HG03280 (cell line): ENCODE measurements around the gene HAUS3.

ENCODE experiments used
- ATAC-seq: cut with Tn5 transposase; IDR thresholded peaks from one replicate; pipeline ENCODE4 v1.9.1; 2021; ENCODE audit warnings: mild to moderate bottlenecking, moderate library complexity; ENCODE audit not compliant: unreplicated experiment

Gene HAUS3

GRCh38 chr4:2241410-2242353, at the start of gene HAUS3, which contains the start of gene POLN:
TSS of gene HAUS3 (minus strand) at chr4:2242121. CDS start at chr4:2240946, 1,175 bp downstream.
TSS of gene POLN (minus strand) at chr4:2242121. CDS start at chr4:2229231, 12,890 bp downstream.
- ATAC-seq, result peak; percentile 91

DNA sequence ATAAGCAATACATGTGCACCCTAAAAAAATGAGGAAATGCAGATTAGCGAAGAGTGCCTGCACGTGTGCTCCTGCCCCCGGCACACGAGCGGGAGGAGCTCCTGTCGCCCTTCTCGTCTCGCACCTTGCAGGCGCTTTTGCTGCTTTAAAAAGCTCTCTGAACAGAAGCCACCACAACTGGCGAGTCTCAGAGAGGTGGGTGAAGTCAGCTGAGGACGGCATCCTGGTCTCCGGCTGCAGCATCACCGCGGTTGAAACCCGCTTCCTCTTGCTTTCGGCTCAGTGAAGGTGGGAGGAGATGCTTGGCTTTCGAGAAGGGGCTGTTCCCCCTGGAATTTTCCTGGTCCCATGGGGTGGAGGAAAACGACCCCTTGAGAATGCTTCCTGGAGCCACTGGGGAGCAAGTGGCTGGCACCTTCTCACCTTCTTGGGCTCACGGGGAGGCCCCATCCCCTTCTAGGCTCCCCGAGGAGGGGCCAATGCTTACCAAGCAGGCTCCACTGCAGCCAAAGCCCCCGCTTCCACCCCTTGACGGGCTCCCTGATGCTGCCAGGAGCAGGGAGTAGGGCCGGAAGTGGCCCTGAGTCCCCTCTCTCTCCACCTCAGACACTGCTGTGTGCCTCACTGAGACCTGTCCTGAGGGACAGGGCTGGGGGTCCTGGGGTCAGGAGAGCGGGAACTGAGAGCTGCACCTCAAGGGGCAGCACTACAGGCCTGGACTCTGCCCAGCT, 49.2 kb upstream of the HAUS3 start:
- ATAC-seq, result no peak

DNA sequence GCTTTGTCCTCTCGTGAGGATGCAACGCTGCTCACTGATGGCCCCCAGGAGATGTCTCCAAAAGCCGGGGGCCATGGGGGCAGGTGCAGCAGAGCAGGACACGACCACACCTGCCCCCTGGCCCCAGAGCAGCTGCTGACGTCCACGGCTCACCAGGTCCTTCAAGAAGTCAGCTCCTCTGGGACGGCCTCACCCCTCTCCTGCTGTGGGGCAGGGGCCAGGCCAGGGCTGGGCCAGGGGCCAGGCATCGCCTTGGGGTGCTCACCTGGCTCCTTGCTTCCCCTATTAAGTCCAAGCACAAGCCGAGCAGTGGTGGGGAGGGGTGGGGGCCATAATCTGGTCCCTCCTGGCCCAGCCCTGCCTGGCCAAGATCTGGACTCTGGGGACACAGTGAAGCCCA, 48.6 kb upstream of the HAUS3 start:
- ATAC-seq, result no peak

DNA sequence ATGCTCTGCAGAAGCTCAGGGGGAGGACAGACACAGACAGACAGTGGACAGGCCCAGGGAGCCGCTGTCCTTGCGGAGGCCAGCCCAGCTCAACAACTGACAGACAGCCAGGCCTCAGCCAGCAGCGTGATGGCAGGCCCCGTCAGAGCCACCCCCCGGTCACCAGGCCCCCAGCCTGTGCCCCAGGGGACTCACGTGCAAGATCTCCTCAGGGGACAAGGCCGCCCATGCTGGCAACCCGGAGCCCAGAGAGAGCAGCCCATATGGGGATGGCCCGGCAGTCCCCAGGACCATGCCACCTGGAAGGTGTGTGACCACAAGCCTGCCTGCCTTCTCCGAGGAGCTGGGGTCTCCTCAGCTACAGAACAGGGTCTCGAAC, 48.0 kb upstream of the HAUS3 start:
- no peak for ATAC-seq

- no peak for ATAC-seq
Observed at GRCh38 chr4:2289311-2289954, 47.5 kb upstream of the HAUS3 start.

DNA sequence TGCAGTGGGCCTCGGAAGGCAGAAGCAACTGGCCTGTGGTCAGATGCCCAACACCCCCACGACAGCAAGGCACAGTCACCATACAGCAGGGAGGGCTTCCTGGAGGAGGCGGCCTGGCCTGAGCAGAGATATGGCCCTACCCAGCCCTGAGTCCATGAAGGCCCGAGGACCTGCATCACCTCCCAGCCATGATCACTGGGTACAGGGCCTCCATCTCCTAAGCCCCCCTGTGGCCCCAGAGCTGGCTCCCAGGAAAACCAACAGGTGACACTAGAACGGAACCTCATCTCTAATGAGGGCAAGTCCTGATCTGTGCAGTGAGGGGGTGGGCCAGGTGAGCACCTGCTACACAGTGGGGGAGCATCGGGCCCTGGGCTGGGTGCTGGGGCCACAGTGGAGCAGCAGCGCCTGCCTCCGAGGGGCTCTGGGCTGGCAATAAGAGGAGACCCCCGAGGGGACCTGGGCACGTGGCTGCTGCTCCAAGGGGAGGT, 46.2 kb upstream of the HAUS3 start:
- ATAC-seq, result no peak

GRCh38 chr4:2287594-2287915, 45.6 kb upstream of the HAUS3 start:
- no peak for ATAC-seq

GRCh38 chr4:2286904-2287593, 45.1 kb upstream of the HAUS3 start:
- ATAC-seq, result no peak

DNA sequence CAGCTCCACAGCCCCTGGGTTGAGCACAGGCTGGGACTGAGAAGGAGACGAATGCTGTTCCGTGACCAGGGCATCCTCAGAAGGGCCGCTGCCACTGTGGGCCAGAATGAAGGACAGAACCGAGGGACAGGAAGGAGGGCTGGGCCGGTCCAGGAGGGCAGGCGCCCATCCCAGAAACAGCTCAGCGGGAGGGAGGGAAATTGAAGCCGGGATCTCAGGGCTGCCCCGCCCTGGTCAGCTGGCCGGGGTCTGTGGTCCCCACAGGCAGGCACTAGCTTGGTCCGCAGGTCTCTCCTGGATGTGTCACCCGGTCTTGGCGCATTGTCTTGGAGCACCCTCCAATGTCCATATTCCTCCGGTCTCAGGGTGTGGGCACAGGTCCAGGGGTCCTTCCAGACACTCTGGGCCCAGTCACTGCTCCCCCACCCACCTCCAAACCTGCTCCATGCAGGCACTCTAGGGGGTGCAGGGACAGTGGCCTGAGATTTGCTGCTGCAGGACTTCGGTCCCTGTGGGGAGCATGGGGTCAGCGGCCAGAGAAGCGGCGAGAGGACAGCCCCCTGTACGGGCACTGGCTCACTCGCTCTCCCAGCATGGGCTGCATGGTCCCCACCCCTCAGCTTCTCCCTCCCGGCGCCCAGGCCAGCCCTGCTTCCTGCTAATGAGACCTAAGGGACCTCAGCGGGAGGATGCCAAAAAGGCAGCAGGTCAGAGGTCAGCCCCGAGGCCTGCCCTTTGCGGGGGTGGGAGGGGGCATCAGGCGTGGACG, 43.9 kb upstream of the HAUS3 start:
- no peak for ATAC-seq

DNA sequence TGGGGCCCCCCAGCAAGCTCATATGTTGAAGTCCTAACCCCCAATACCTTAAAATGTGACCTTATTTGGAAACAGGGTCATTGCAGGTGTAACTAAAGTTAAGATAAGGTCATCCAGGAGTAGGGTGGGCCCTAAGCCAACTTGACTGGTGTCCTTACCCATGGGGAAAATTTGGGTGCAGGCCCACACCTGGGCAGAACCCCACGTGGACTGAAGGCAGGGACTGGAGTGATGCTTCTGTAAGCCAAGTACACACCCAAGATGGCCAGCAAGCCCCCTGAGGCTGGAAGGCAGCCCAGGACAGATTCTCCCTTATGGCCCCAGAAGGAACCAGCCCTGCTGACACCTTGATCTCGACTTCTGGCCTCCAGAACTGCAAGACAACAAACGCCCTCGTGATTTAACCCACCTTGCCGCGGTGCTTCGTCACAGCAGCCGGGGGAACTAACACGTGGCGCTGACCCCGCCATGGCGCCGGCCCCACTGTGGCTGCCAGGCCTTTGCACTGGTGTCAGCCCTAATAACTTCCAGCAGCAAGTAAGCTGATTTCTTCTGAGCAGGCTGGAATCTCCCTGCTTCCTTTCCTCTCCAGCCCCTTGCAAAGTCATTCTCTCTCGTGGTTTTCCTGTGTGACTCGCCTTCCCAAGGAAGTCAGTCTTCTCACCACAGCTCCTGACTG, 43.2 kb upstream of the HAUS3 start:
- no peak for ATAC-seq

- no peak for ATAC-seq
Observed at GRCh38 chr4:2284161-2284933, 42.4 kb upstream of the HAUS3 start.

- no peak for ATAC-seq
Observed at GRCh38 chr4:2283199-2283711, 41.3 kb upstream of the HAUS3 start.

GRCh38 chr4:2281575-2282343, 39.8 kb upstream of the HAUS3 start:
- no peak for ATAC-seq

DNA sequence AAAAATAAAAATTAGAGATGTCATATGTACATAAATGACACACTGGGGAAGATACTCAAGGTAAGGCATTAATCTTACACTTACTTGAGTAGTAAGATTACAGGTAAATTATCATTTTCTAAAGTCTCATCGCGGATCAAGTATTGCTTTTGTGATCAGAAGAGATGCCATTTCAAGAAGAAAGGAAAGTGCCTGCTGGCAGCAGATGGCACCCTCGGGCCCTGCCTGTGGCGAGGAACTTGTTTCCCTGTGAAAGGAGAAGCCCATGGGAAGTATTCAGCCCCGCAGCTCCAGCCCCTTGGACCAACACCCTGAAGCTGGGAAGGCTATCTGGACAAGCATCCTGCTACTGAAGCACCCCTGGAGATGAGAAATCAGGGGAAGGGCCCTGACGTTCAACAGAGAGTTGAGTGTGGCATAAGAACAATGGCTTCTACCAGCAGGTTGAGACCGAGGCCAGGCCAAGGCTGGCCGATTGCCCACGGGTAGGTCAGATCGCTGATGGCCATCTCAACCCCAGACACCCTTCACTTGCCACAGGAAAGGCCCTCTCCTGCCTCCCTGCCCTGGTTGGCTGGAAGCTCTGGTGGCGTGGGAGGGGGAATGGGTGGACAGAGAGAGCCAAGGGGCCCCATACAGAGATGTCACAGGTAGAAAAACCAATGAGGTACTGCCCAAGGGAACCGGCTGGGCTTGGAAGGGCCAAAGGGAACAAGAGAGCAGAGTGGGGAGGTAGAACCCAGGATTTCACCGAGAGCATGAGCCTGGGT, 38.8 kb upstream of the HAUS3 start:
- ATAC-seq, result no peak

GRCh38 chr4:2277956-2278355, 36.0 kb upstream of the HAUS3 start:
- no peak for ATAC-seq

DNA sequence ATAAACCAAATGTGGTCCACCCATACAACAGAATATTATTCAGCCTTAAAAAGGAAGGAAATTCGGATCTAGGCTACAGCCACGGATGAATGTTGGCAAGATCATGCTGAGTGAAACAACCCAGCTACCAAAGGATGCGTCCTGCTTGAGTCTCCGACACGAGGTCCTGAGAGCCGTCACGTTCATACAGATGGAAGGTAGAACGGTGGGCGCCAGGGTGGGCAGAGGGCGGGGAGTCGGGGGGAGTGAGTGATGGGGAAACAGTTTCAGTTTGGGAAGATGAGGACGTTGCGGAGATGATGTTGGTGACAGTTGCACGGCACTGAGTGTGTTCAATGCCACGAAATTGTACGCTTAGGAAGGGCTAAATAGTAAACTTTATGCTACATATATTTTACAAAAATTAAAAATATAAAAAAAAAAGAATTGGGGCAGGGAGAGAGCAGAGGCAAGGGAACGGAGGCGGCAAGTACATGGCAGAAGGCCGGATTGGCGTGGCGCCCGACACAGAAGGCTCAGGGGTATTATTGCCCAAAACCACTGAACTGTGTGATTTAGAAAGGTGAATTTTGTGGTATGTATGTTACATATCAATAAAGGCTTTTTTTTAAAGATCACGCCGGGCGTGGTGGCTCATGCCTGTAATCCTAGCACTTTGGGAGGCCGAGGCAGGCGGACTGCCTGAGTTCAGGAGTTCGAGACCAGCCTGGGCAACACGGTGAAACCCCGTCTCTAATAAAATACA, 34.8 kb upstream of the HAUS3 start:
- no peak for ATAC-seq
